ENCODE data around the gene SLC22A4.

The SLC22A4 gene

DNA sequence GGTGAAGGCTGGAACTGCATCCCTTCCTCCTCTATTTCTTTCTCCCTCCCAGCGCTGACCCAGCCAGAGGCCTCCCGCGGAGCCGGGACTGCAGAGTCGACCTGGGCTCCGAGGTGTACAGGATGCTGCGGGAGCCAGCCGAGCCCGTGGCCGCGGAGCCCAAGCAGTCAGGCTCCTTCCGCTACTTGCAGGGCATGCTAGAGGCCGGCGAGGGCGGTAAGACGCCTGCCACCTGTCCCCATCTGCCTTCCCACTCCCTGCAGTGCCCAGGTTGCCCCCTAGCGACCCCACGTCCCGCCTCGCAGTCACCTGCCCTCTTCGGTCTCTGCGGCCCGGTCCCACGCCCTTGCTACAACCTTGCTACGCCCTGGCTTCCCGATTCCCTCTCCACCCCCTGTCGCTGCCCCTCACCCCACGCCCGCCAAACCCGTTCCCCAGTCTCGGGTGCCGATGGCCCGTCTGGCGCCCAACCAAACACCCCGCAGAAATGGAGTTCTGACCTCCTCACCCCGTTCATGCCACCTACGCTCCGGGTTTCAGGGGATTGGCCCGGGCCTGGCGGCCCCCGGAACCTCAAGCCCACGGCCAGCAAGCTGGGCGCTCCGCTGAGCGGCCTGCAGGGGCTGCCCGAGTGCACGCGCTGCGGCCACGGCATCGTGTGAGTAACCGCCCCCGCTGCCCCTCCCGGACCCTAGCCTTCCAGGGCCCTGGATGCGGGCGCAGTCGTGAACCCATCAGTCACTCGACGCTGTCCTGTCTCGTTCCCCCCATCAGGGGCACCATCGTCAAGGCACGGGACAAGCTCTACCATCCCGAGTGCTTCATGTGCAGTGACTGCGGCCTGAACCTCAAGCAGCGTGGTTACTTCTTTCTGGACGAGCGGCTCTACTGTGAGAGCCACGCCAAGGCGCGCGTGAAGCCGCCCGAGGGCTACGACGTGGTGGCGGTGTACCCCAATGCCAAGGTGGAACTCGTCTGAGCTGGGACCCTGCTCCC lies 22.6 kb upstream of the SLC22A4 start:
- ChIA-PET POLR2A (no interaction called here), CTCF (interaction anchor here (0.7 to 6.1 kb wide), 23 partner anchors 9 to 364 kb away, joined by 3 to 41 read pairs (median 5); partner anchors contain the start of gene SLC22A4)
- H3K9me3 ChIP-seq (ENCODE audit: control extremely low read depth in 1 of 5, control insufficient read depth in 4 of 5, insufficient read depth in 2 of 5, low read depth in 1 of 5, low read length in 4 of 5): no peaks in the 10 kb centered on the region
- H3K4me3 ChIP-seq (ENCODE audit: control insufficient read depth in 1 of 7, extremely low read depth in 1 of 7, insufficient read depth in 4 of 7, low read depth in 2 of 7, low read length in 6 of 7): peak overlapping the region in 3 of 7 experiments; percentile 41 to 51 (median 46)
- H3K4me1 ChIP-seq (ENCODE audit: control extremely low read depth in 1 of 4, control insufficient read depth in 4 of 4, insufficient read depth in 4 of 4, low read length in 3 of 4): peaks cover 0 to 6% (median 4%) of the 10 kb centered on the region in 4 experiments
- H3K36me3 ChIP-seq (ENCODE audit: control insufficient read depth in 4 of 4, insufficient read depth in 4 of 4, low read length in 3 of 4): no peaks in the 10 kb centered on the region
- H3K27ac ChIP-seq (ENCODE audit: insufficient read depth in 1 of 2, low read depth in 1 of 2, low read length in 2 of 2, poor library complexity in 1 of 2, severe bottlenecking in 2 of 2): no peak overlapping the region
- WGBS (ENCODE audit: insufficient coverage): 69% methylated on average over 66 of the region's 77 CpGs
- peaks cover 0 to 4% (median 0%) of the 10 kb centered on the region in 5 experiments for H3K27me3 ChIP-seq (replicated peaks in 2 of 5; ENCODE audit: control insufficient read depth in 4 of 5, insufficient read depth in 5 of 5, low read length in 4 of 5)
- peak; percentile 33 to 51 (median 37) for DNase-seq

DNA sequence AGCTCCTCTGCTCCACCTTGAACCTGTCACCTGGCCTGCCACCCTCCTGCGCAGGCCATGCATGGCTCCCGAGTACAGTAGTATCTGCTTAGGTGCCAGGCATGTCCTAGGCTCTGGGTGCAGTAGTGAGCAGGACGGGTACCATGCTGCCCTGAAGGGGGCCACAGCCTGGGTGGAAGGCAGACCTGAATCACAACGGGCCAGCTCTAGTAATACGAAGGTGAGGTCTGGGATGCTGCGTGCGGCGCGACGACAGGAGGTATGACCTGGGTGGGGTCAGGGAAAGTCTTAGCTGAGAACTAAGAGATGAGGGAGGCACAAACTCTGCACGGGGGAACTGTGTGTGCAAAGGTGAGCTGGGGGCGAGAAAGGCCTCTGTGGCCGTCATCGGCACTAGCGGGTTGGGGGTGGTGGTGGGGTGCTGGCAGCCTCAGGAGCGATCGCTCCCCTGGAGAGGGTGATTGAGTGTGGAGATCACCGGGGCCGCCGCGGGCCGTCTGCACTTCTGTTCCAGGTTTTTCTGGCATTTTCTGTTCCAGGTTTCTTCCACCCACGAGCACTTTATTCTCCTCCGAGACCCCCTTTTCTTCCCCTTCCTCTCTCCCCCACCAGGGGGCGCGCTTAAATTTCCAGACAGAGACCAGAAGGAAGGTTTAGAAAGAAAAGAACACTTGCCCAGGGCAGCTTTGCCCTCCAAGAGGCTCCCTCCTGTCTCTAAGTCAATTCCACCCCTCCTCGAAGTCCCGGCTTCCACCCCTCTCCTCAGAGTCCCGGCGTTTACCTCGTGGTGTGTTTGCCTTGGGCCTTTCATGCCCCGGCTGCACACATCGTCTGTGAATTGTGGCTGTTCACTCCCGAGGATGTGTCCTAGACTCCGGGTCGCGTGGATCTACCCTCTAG lies 21.6 kb upstream of the SLC22A4 start:
- Histone ChIP-seq H3K4me3 (ENCODE audit: control insufficient read depth in 1 of 7, extremely low read depth in 1 of 7, insufficient read depth in 4 of 7, low read depth in 2 of 7, low read length in 6 of 7) (peak overlapping the region in 1 of 7 experiments; percentile 47), H3K4me1 (ENCODE audit: control extremely low read depth in 1 of 4, control insufficient read depth in 4 of 4, insufficient read depth in 4 of 4, low read length in 3 of 4) (peaks cover 0 to 6% (median 4%) of the 10 kb centered on the region in 4 experiments), H3K27me3 (replicated peaks in 2 of 5; ENCODE audit: control insufficient read depth in 4 of 5, insufficient read depth in 5 of 5, low read length in 4 of 5) (peaks cover 0 to 4% (median 0%) of the 10 kb centered on the region in 5 experiments), H3K27ac (ENCODE audit: insufficient read depth in 1 of 2, low read depth in 1 of 2, low read length in 2 of 2, poor library complexity in 1 of 2, severe bottlenecking in 2 of 2) (no peak overlapping the region), H3K9me3 (ENCODE audit: control extremely low read depth in 1 of 5, control insufficient read depth in 4 of 5, insufficient read depth in 2 of 5, low read depth in 1 of 5, low read length in 4 of 5) (no peaks in the 10 kb centered on the region), H3K36me3 (ENCODE audit: control insufficient read depth in 4 of 4, insufficient read depth in 4 of 4, low read length in 3 of 4) (no peaks in the 10 kb centered on the region)
- WGBS (ENCODE audit: insufficient coverage): 66% methylated on average over 29 of the region's 37 CpGs
- POLR2A ChIA-PET: no interaction called here
- peak; percentile 68 to 80 (median 74) for DNase-seq
- CTCF ChIA-PET: interaction anchor here (0.7 to 6.1 kb wide), 28 partner anchors 9 to 363 kb away, joined by 3 to 41 read pairs (median 4); partner anchors contain the start of gene SLC22A4

DNA sequence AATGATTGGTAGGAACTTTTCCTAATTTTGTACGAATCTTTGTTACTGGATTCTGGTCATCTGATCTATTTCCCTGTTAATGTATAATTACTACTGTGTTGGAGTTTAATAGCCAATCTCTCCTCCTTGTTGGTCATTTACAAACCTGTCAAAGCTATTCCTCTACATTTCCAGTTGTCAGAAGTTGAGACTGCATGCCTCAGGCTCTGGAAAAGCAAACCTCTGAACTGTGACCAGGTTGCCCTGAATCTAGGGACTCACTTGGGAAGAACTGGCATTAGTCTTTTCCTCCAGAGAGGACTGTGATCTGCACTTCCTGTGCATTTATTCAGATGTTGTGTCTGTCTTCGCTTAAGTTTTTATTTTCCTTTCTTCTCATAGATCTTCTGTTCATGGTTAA lies 20.6 kb upstream of the SLC22A4 start:
- no peak for DNase-seq
- ChIA-PET POLR2A (no interaction called here), CTCF (interaction anchor here (0.8 to 6.1 kb wide), 8 partner anchors 11 to 111 kb away, joined by 3 to 41 read pairs (median 10); partner anchors contain the start of gene SLC22A4)
- Histone ChIP-seq H3K36me3 (ENCODE audit: control insufficient read depth in 4 of 4, insufficient read depth in 4 of 4, low read length in 3 of 4) (no peaks in the 10 kb centered on the region), H3K27ac (ENCODE audit: insufficient read depth in 1 of 2, low read depth in 1 of 2, low read length in 2 of 2, poor library complexity in 1 of 2, severe bottlenecking in 2 of 2) (no peak overlapping the region), H3K9me3 (ENCODE audit: control extremely low read depth in 1 of 5, control insufficient read depth in 4 of 5, insufficient read depth in 2 of 5, low read depth in 1 of 5, low read length in 4 of 5) (no peaks in the 10 kb centered on the region), H3K4me3 (ENCODE audit: control insufficient read depth in 1 of 7, extremely low read depth in 1 of 7, insufficient read depth in 4 of 7, low read depth in 2 of 7, low read length in 6 of 7) (no peak overlapping the region), H3K4me1 (ENCODE audit: control extremely low read depth in 1 of 4, control insufficient read depth in 4 of 4, insufficient read depth in 4 of 4, low read length in 3 of 4) (peaks cover 0 to 6% (median 4%) of the 10 kb centered on the region in 4 experiments), H3K27me3 (replicated peaks in 2 of 5; ENCODE audit: control insufficient read depth in 4 of 5, insufficient read depth in 5 of 5, low read length in 4 of 5) (peaks cover 0 to 4% (median 0%) of the 10 kb centered on the region in 5 experiments)
- WGBS (ENCODE audit: insufficient coverage): 100% methylated on average over 1 of the region's 2 CpGs

DNA sequence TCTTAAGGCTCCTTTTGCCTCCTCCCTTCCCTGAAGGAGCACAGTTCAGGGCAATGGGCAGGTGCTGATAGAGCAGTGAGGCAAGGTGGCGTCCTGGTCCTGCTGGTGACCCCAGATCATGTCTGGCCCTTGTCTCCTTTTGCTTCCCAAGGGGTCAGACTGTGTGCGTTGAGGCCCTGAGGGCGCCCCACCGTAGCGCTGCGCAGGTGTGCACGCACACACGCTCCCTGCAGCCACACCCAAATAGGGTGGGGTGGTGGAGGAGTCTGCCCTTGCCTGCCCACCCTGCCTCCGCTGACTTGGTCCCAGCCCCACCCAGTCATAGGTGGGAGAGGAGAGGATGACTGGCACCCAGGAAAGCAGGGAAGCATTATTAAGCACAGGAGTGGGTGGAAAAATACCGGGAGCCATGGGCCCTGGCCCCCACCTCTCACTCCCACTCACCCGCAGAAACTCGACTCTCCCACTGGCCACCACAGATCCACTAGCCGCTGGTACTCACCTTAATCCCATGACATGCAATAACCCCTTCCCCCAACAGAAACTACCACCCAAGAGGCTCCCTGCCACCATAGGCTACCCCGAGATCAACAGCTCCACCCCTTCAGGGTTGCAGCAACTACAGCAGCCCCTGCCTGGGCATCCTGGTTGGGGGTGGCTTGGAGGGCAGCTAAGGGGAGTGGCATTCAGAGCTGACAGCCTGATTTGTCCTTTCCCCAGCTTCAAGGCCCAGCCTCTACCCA lies 20.0 kb upstream of the SLC22A4 start:
- CTCF ChIA-PET: interaction anchor here (0.7 to 6.1 kb wide), 7 partner anchors 11 to 111 kb away, joined by 3 to 41 read pairs (median 4); partner anchors contain the start of genes SLC22A4 and SLC22A5

DNA sequence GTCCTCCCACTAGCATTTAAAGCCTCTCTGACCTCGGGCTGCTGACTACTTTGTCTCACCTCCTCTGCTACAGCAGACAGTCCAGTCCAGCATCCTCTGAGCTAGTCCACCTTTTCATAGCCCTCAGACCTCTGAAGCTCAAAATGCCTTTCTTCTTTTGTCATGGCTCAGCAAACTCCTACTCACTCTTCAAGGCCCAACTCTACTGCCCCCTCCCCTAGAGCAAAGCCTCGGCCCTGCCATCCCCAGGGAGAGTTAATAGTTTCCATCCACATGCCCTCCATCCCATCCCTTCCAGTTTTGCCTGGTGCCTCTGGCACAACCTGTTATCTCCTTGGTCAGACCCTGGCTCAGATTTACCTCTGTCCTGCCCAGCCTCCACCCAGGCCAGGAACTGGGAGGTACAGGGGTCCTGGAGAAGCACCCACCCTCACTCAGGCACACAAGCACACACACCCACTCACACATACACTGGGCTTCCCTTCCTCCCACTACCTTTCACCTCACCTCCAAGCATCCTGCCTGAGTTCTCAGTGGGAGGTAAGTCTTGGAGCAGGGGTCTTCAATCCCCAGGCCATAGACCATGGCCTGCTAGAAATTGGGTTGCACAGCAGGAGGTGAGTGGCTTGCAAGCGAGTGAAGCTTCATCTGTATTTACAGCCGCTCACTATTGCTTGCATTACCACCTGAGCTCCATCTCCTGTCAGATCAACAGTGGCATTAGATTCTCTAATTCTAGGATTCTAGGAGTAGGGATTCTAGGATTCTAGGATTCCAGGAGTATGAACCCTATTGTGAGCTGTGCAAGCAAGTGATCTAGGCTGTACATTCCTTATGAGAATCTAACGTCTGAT lies 18.6 kb upstream of the SLC22A4 start:
- H3K4me3 ChIP-seq (ENCODE audit: control insufficient read depth in 1 of 7, extremely low read depth in 1 of 7, insufficient read depth in 4 of 7, low read depth in 2 of 7, low read length in 6 of 7): no peak overlapping the region
- POLR2A ChIA-PET: no interaction called here
- CTCF ChIA-PET: interaction anchor here (0.7 to 6.1 kb wide), 7 partner anchors 9 to 109 kb away, joined by 3 to 41 read pairs (median 3); partner anchors contain the start of gene SLC22A4
- no peak overlapping the region for H3K27ac ChIP-seq (ENCODE audit: insufficient read depth in 1 of 2, low read depth in 1 of 2, low read length in 2 of 2, poor library complexity in 1 of 2, severe bottlenecking in 2 of 2)
- 93% methylated on average over 4 of the region's 5 CpGs for WGBS (ENCODE audit: insufficient coverage)
- DNase-seq: no peak
- no peaks in the 10 kb centered on the region for H3K36me3 ChIP-seq (ENCODE audit: control insufficient read depth in 4 of 4, insufficient read depth in 4 of 4, low read length in 3 of 4)
- peaks cover 0 to 4% (median 0%) of the 10 kb centered on the region in 5 experiments for H3K27me3 ChIP-seq (replicated peaks in 2 of 5; ENCODE audit: control insufficient read depth in 4 of 5, insufficient read depth in 5 of 5, low read length in 4 of 5)
- H3K4me1 ChIP-seq (ENCODE audit: control extremely low read depth in 1 of 4, control insufficient read depth in 4 of 4, insufficient read depth in 4 of 4, low read length in 3 of 4): peaks cover 0 to 6% (median 4%) of the 10 kb centered on the region in 4 experiments
- H3K9me3 ChIP-seq (ENCODE audit: control extremely low read depth in 1 of 5, control insufficient read depth in 4 of 5, insufficient read depth in 2 of 5, low read depth in 1 of 5, low read length in 4 of 5): no peaks in the 10 kb centered on the region

More for the DNA sequence above, 20.0 kb upstream of the SLC22A4 start:
- H3K4me1 ChIP-seq (ENCODE audit: control extremely low read depth in 1 of 4, control insufficient read depth in 4 of 4, insufficient read depth in 4 of 4, low read length in 3 of 4): peaks cover 0 to 6% (median 4%) of the 10 kb centered on the region in 4 experiments
- 95% methylated on average over 9 of the region's 14 CpGs for WGBS (ENCODE audit: insufficient coverage)
- H3K9me3 ChIP-seq (ENCODE audit: control extremely low read depth in 1 of 5, control insufficient read depth in 4 of 5, insufficient read depth in 2 of 5, low read depth in 1 of 5, low read length in 4 of 5): no peaks in the 10 kb centered on the region
- no peak for DNase-seq
- POLR2A ChIA-PET: no interaction called here
- H3K27ac ChIP-seq (ENCODE audit: insufficient read depth in 1 of 2, low read depth in 1 of 2, low read length in 2 of 2, poor library complexity in 1 of 2, severe bottlenecking in 2 of 2): no peak overlapping the region
- no peaks in the 10 kb centered on the region for H3K36me3 ChIP-seq (ENCODE audit: control insufficient read depth in 4 of 4, insufficient read depth in 4 of 4, low read length in 3 of 4)
- H3K27me3 ChIP-seq (replicated peaks in 2 of 5; ENCODE audit: control insufficient read depth in 4 of 5, insufficient read depth in 5 of 5, low read length in 4 of 5): peaks cover 0 to 4% (median 0%) of the 10 kb centered on the region in 5 experiments
- H3K4me3 ChIP-seq (ENCODE audit: control insufficient read depth in 1 of 7, extremely low read depth in 1 of 7, insufficient read depth in 4 of 7, low read depth in 2 of 7, low read length in 6 of 7): no peak overlapping the region

All from common myeloid progenitor, CD34-positive (primary cell).